ENCODE data around the gene HELZ2.
A peak's percentile ranks its signal among the peaks of the same experiment; 100 is the strongest.
"Not testable (repeated sequence)": the region's sequence is repeated elsewhere in the genome, so short reads cannot be mapped to it uniquely, and the experiment has no call there.

The HELZ2 gene, protein sequence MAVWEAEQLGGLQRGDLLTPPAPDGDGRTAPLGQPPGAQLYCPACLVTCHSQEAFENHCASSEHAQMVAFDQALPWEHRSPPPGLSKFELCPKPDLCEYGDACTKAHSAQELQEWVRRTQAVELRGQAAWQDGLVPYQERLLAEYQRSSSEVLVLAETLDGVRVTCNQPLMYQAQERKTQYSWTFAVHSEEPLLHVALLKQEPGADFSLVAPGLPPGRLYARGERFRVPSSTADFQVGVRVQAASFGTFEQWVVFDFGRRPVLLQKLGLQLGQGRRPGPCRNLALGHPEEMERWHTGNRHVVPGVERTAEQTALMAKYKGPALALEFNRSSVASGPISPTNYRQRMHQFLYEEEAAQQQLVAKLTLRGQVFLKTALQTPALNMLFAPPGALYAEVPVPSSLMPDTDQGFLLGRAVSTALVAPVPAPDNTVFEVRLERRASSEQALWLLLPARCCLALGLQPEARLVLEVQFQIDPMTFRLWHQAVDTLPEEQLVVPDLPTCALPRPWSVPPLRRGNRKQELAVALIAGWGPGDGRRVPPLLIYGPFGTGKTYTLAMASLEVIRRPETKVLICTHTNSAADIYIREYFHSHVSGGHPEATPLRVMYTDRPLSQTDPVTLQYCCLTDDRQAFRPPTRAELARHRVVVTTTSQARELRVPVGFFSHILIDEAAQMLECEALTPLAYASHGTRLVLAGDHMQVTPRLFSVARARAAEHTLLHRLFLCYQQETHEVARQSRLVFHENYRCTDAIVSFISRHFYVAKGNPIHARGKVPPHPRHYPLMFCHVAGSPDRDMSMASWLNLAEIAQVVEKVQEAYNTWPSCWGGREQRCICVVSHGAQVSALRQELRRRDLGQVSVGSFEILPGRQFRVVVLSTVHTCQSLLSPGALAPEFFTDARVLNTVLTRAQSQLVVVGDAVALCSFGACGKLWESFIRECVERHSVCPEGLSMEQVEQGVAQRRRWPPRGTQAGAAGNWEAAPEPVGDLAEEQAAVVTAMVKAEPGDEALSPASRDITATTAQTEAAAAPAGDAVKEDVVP (N-terminal part only)

DNA sequence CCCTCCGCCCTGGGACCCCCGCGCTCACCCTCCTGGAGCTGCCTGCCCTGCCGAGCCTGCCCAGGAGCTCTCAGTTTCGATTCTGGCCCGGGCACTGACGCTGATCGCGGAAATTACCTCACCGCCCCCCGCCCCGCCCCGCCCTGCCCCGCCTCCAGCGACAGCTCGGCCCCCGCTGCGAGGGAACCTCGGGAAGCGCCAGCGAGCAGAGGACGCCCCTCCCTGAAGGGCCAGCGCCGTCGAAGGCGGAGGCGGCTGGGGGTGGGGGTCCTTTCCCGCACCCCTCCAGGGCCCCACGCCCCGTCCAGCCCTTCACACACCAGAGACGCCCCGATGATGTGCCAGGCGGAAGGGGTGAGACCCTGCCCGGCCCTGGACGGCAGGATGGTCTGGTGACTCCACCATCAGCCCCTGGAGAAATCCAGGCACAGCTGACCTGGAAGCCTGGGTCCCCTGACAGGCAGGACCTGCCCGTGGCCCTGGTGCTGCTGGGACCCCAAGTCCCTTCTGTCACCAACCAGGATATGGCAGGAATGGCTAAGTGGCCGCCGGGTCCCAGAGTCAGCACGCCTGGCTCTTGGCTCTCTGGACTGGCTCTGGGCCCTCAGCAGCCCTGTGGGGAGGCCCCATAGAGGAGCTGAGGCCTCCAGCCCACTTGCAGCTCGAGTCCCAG is at the start of gene HELZ2:
Gene HELZ2 (minus strand): TSS at position 84 of the 673 bp plus-strand sequence. CDS start 1,854 bp downstream, outside the sequence.
- DNase-seq (ENCODE audit: low read depth): peak; percentile 52

DNA sequence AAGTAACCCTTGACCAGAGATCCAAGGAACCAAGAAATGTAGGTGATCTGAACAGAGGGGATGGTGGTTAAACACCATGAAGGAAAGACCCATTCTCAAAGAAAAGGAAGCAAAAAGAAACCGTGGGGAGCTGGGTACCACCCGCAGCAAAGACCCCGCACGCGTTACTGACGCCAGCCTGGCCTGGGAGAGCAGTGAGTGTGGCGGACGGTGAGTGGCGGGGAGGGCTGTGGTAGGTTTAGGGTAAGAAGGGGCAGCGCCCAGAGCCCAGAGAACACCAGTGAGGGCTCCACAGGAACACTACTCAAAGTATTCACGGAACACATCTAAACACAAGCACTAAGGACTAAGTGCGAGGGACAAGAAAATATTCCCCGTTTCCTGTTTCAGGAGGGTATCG is 48.7 kb upstream of the HELZ2 start:
- no peak for DNase-seq (ENCODE audit: low read depth)

DNA sequence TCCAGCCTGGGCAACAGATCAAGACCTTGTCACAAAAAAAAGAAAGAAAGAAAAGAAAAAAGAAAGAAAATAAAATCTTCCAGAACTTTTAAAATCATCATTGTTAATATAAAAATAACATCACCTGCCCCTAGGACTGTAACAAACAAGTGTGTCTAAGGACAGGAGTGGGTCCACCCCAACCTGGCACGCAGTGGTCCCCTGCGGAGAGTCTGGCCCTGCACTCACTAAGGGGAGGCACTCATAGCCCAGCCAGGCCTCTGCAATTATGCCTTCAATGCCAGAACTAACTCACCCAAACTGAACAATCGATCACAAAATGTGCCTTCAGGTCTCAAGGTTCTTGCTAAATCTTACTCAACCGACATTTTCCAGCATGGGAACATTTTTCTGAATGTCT is 48.1 kb upstream of the HELZ2 start:
- no peak for DNase-seq (ENCODE audit: low read depth)

GRCh38 chr20:63620991-63621390 is 47.0 kb upstream of the HELZ2 start:
- DNase-seq (ENCODE audit: low read depth): no peak

DNA sequence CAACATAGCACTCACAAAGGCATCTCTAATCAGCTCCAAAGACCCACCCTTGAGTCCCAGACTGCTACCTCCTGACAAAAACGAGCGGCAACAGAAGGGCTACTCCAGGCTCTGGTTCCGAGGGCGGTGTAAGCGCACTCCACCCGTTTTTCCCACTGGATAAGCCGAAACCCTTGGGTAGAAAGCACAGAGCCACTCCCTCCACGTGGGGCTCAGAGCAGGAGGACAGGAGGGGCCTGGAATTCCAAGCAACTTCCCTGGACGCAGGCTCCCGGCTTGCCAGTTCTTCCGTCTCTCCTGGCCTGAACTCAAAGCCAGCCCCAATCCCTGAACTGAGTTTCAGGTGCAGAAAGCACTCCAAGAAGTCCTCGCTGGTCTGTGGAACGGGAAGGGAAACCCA is 45.5 kb upstream of the HELZ2 start:
- DNase-seq (ENCODE audit: low read depth): no peak

DNA sequence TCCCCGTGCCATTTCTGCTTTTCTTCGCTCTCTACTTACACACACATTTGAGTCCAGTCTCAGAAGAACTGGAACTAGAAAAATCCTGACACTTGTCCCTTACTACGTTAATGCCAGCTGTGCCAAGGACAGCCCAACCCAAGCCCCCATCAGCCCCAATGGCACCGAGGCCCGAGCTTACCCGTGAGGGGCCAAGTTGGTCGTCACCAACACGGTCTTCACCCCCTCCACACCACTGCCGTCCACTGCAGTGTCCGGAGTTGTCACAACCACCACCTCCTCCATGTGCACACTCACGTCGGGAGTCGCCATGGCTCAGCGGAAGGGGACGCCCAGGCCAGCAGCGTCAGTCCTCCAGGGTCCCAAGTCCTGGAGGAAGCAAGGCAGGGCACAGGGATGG is 45.0 kb upstream of the HELZ2 start:
- no peak for DNase-seq (ENCODE audit: low read depth)

DNA sequence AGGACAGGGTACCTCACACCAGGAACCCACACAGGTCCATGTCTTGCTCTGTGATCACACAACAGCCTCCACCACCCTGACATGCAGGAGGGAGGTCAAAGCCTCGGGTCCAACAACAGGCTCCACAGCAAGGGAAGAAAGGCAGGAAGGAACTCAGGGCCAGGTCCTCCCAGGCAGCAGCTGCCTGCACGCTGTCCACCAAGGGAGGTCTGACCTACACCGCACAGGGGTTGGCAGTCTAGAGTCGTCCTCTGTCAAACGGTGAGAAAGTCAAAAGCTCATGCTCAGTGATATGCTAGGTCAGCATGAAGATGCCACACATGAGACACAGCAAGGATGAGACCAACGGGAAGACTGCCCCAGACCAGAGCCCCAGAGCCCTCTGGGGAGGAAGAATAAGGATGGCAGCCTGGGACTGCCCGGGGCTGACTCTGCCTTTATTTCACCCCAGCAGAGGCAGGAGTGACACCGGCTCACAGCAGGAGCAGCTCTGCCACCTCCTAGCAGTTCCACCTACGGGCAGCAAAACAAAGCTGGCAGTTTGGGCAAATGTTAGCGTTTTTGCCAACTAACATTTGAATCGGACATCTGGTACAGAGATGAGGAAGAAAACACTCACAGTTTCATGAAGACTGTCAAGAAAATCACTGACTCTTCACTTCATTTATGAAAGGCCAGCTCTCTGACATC is 44.4 kb upstream of the HELZ2 start:
- DNase-seq (ENCODE audit: low read depth): no peak

GRCh38 chr20:63617876-63618265 is 43.8 kb upstream of the HELZ2 start:
- no peak for DNase-seq (ENCODE audit: low read depth)

GRCh38 chr20:63617092-63617875 is 43.2 kb upstream of the HELZ2 start:
- DNase-seq (ENCODE audit: low read depth): no peak

DNA sequence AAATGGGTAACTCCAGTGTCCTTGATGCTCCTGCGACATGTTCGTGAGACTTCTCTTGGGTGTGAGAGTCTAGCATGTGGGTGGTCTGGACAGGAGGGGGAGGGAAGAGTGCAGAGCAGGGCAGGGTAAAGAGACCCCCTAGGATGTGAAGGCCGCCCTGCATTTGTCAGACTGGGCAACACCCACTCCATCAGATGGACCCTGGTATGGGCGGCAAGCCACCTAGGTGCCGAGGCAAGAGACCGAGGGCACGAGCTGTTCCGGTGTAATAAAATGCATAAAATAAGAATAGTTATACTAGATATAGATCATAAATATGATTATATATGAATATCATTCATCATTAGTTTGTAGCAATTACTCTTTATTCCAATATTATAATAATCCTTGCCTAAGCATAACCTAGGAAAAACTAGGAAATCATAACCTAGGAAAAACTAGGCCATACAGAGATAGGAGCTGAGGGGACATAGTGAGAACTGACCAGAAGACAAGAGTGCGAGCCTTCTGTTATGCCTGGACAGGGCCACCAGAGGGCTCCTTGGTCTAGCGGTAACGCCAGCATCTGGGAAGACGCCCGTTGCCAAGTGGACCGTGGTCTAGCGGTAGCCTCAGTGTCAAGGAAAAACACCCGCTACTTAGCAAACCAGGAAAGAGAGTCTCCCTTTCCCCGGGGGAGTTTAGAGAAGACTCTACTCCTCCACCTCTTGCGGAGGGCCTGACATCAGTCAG is 40.0 kb upstream of the HELZ2 start:
- not testable (repeated sequence) for DNase-seq (ENCODE audit: low read depth)

- no peak for DNase-seq (ENCODE audit: low read depth)
Measured at GRCh38 chr20:63612276-63612931, 38.4 kb upstream of the HELZ2 start.

DNA sequence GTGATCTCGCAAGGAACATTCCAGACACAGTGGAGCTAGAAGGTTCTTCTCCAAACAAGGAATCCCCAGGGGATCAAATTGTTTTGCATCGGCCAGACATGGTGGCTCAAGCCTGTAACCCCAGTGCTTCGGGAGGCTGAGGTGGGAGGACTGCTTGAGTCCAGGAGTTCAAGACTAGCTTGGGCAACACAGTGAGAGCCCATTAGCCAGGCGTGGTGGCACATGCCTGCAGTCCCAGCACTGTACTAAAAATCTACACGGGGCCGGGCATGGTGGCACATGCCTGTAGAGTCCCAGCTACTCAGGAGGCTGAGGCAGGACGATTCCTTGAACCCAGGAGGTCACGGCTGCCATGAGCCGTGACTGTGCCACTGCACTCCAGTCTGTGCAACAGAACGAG is 37.6 kb upstream of the HELZ2 start:
- DNase-seq (ENCODE audit: low read depth): no peak

DNA sequence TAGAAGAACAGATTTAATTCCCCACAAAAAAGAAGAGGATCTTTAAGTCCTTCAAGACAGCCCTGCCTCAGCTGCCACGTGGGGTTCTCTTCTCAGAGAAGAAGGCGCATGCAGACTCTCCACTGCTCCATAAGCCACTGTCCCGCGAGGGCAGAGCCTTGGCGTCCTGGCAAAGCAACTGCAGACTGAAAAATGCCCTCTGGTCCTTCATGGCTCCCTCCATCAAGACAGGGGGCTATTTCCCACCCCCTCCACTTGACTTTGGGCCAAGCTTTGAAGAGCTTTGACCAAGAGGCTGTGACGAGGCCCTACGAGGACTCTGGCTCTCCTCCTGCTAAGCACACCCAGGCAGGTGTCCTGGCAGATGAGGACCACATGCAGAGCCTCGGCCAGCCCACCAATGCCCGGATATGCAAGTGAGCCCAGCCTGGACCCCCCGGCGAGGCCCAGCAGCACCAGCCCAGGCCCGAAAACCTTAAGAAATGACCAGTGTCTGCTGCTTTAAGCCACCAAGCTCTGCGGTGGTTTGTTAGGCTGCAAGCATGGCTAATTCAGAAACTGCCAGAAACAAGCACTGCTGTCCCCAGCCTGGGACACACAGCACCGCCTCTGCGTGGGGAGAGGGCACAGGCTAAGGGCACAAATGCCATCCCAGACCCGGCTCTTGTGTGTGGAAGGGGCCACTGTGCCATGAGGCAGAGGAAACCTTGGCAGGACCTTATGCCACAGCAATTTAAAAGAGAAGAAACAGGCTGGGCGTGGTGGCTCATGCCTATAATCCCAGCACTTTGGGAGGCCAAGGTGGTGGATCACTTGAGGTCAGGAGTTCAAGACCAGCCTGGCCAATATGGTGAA is 36.8 kb upstream of the HELZ2 start:
- no peak for DNase-seq (ENCODE audit: low read depth)

- no peak for DNase-seq (ENCODE audit: low read depth)
Measured at GRCh38 chr20:63606686-63607085, 32.6 kb upstream of the HELZ2 start.

- DNase-seq (ENCODE audit: low read depth): no peak
Measured at GRCh38 chr20:63602321-63602720, 28.3 kb upstream of the HELZ2 start.

- DNase-seq (ENCODE audit: low read depth): not testable (repeated sequence)
Measured at GRCh38 chr20:63601679-63602078, 27.6 kb upstream of the HELZ2 start.

GRCh38 chr20:63599396-63600050 is 25.5 kb upstream of the HELZ2 start:
- DNase-seq (ENCODE audit: low read depth): no peak
